CD4-positive, alpha-beta T cell treated with Interleukin-15 for 4 hours (primary cell): ENCODE data around the gene KIAA0408.
"Not testable (repeated sequence)": the region's sequence is repeated elsewhere in the genome, so short reads cannot be mapped to it uniquely, and the experiment has no call there.

Experiments
- DNase-seq: peaks from one replicate; pipeline ENCODE4 v3.0.0-alpha.2; 2020; ENCODE audit warnings: low spot score

KIAA0408 gene

DNA sequence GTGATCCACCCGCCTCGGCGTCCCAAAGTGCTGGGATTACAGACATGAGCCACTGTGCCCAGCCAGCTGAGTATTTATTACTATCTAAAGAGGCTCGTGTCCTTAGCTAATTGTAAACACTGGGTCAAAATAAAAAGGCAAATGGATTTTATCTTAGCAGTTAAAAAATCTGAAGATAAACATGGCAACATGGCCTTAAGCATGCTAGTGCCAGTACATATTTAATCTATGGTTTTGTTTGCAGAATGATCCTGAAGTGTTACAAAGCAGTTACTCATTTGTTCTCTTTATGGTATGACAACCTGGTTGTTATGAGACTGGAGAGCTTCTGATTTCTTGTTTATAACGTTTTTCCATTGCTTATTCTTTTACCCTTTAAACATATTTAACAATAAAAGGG lies 3.9 kb upstream of the KIAA0408 start:
- DNase-seq = no peak

GRCh38 chr6:127462376-127462775 lies 3.2 kb upstream of the KIAA0408 start:
- DNase-seq = no peak

DNA sequence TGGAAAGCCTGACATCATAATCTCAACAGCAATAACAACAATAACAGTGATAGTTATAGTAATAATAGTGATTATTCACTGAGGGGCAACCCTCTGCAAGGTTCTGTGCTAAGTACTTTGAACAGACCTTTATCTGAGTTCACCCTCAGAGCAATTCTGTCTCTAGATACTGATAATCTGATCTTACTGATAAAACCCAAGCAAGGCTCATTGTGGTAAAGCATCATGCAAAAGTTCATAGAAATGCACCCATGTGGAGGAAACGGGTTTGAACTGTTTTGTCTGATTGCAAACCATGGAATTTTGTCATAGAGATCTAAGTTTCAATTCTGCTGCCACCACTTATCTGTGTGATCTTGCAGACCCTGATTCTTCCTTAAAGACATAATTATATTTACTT lies 1.3 kb upstream of the KIAA0408 start:
- DNase-seq = no peak

GRCh38 chr6:127458817-127459216 lies 372 bp downstream of the KIAA0408 start:
- no peak for DNase-seq

GRCh38 chr6:127458222-127458621 lies 967 bp downstream of the KIAA0408 start:
- no peak for DNase-seq

GRCh38 chr6:127457456-127458064 lies 1.6 kb downstream of the KIAA0408 start:
- no peak for DNase-seq

DNA sequence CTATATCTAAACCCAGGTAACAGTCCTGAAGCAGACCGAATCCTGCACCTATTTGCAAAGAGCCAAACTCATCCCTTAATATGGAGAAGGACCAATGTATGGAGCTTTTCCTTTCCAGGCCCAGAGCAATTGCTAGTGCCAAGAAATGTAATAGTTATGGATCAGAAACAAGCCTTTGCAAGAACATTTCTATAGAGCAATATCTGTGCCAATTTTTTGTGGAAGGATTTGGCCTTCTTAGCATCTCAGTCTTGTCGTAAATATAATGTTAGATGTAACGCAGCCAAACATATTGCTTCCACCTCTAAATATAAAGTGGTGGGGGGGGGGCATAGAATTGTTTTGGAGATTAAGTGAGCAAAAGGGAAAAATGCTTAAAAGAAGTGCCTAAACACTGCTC lies 2.7 kb downstream of the KIAA0408 start:
- DNase-seq = no peak

GRCh38 chr6:127453845-127454619 lies 5.2 kb downstream of the KIAA0408 start:
- DNase-seq = no peak

DNA sequence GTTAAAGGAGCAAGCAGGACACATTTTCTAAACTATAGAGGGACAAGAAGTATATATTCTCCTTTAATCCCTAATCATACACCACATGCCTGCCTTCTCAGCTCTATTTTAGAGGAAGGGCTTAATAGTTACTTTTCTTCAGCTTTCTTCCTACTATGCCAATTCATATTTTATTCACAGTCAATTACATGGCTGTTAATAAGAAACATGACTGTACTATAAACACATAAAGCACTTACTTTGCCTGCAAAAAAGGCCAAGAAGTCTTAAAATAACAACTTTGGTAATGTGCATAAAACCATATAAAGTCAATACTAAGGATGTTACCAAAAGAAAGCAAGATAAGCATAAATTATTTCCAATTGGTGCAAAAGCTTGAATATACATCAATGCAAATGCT lies 6.4 kb downstream of the KIAA0408 start:
- DNase-seq = no peak

DNA sequence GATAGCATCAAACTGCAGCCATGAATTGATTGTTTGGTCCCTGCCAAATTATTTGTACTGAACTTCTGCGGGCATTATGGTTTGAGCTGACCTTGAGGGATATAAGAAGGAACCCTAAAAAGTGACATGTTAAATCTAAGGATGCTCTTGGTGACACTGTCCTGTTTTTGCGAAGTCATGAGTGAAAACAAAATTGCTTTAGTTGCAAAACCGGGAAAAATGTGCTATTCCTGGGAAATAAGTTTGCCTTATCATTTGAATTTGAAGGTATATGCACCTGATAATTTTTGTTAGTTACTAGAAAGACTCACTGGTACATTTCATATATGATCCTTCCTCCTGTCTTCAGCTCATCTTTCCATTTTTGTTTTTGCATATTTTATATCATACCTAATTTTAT lies 7.8 kb downstream of the KIAA0408 start:
- DNase-seq = no peak

GRCh38 chr6:127447780-127448179 lies 11.4 kb downstream of the KIAA0408 start:
- DNase-seq = no peak

GRCh38 chr6:127446356-127446755 lies 12.8 kb downstream of the KIAA0408 start:
- no peak for DNase-seq

DNA sequence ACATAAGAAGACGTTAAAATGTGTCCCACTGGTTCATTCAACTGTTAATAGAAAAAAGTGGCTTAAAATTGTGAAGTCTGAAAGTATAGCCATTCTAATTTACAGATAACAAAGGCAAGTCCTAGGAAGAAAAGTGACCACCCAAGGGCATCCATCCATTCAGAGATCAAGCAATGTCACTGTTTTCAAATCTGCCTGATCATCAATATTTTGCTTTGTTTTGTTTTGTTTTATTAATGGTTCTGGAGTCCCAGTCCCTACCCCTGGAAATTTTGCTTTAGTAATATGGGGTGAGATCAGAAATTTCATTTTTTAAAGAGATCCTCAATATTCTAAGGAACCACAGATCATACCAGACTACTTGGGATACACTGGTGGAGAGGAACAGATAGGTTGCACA lies 17.3 kb downstream of the KIAA0408 start:
- no peak for DNase-seq

GRCh38 chr6:127439718-127440117 lies 19.5 kb downstream of the KIAA0408 start:
- DNase-seq = no peak

- no peak for DNase-seq
Measured at GRCh38 chr6:127436578-127437110, 22.5 kb downstream of the KIAA0408 start.

DNA sequence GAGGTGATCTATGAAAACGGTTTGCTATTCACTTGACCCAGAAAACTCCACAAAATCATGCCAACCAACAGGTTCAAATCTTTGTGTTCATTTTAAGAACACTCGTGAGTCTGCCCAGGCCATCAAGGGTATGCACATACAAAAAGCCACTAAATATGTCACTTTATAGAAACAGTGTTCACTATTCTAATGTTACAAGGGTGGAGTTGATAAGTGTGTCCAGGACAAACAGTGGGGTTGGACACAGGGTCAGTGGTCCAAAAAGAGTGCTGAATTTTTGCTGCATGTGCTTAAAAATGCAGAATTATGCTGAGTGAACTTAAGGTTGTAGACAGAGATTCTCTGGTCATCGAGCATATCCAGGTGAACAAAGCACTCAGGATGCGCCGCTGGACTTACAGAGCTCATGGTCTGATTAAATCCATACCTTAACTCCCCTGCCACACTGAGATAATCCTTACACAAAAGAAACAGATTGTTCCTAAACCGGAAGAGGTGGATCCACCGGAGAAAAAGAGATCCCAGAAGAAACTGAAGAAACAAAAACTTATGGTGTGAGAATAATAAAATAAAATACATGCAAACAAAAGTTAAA lies 23.5 kb downstream of the KIAA0408 start:
- no peak for DNase-seq

GRCh38 chr6:127434651-127435050 lies 24.5 kb downstream of the KIAA0408 start:
- DNase-seq = no peak

DNA sequence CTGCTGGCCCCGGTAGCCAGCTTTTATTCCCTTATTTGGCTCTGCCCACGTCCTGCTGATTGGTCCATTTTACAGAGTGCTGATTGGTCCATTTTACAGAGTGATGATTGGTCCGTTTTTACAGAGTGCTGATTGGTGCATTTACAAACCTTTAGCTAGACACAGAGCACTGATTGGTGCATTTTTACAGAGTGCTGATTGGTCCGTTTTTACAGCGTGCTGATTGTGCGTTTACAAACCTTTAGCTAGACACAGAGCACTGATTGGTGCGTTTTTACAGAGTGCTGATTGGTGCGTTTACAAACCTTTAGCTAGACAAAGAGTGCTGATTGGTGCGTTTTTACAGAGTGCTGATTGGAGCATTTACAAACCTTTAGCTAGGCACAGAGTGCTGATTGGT lies 30.6 kb downstream of the KIAA0408 start:
- DNase-seq = not testable (repeated sequence)

DNA sequence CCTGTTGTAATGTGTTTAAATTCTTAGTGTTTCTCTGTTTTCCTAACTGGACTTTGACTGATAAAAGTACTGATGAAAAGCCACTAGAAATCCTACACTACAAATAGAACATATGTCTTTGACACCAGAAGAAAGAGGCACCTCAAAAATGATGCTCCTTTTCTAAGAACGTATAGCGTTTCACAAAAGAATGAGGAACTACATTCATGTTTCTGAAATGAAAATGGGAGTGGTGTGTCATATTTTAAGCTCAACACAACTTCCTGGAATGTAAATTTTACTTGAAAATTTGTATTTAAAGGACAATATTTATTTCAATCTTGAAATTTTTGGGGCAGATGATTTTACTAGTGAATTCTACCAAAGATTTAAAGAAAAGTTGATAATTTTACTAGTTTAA lies 35.3 kb downstream of the KIAA0408 start:
- no peak for DNase-seq

DNA sequence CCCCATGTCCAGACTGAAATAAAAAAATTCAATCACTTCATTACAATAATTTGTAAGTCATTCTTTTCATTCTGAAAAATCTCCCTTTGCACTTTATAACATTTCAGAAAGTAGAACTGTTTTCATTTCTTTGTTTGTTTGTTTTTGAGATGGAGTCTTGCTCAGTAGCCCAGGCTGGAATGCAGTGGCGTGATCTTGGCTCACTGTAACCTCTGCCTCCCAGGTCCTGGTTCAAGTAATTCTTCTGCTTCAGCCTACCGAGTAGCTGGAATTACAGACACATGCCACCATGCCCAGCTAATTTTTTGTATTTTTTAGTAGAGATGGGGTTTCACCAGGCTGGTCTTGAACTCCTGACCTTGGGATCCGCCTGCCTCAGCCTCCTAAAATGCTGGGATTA lies 38.0 kb downstream of the KIAA0408 start:
- DNase-seq = not testable (repeated sequence)

DNA sequence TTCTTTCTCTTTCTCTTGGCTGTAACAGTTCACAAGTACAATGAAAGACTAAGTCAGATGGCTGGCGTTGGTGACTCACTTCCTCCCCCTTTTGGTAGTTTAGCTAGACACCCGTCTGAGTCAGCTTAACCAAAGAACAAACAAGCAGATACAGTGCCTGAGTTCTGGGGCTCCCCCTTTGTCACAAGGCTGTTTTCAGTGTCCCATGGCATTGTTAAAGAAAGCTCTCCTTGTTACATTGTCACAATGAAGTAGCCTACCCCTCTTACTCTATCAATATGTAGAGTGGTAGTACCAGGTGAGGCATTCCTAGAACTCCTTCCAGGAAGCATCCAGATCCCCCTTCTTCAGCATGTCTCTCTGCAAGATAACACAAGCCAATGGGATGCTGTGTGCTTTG lies 38.6 kb downstream of the KIAA0408 start:
- peak; percentile 83 for DNase-seq

DNA sequence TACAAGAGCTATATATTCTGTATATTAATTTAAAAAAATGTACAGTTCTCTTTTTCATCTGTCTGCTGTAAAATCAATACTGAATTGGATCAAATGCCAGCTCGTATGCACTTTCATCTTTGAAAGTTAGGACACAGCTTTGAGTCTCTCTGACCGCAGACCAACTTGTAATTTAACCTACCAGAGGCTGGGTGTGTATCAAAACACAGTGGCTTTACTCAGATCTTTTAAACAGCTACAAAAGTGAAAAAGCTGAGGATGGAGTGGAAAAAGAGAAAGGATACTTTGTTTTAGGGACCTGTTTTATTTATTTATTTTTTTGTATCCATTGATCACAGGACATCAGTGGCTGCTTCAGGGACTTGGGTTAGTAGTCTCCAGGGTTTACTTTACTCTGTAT lies 44.1 kb downstream of the KIAA0408 start:
- DNase-seq = no peak

DNA sequence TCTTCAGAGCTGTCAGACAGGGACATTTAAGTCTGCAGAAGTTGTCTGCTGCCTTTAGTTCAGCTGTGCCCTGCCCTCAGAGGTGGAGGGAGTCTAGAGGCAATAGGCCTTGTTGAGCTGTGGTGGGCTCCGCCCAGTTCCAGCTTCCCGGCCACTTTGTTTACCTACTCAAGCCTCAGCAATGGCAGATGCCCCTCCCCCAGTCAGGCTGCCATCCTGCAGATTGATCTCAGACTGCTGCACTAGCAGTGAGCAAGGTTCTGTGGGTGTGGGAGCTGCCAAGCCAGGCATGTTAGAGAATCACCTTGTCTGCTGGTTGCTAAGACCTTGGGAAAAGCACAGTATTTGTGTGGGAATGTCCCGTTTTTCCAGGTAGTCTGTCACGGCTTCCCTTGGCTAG lies 46.1 kb downstream of the KIAA0408 start:
- not testable (repeated sequence) for DNase-seq
